Mammary epithelial cell (primary cell): ENCODE data around the gene C1QTNF12.

ENCODE experiments used
- CTCF ChIP-seq, 2 donors: IDR thresholded peaks in 1 of 2; conservative IDR thresholded peaks in 1 of 2; 2 replicates each; pipeline ENCODE4 v1.5.1; 2011 to 2012; ENCODE audit warnings: inconsistent platforms in 2 of 2, low read length in 2 of 2, mild to moderate bottlenecking in 2 of 2, control low read depth in 1 of 2, low read depth in 1 of 2; ENCODE audit not compliant: insufficient read depth in 1 of 2; ENCODE audit errors: extremely low read depth in 1 of 2
- EZH2 ChIP-seq: IDR thresholded peaks from 2 replicates; pipeline ENCODE4 v1.6.1; 2012; ENCODE audit warnings: low read length, inconsistent platforms, borderline replicate concordance

- TF ChIP-seq CTCF (conservative IDR thresholded peaks at IDR 0.05 in 1 of 2, IDR thresholded peaks at IDR 0.05 in 1 of 2; ENCODE audit: extremely low read depth in 1 of 2, insufficient read depth in 1 of 2, low read depth in 1 of 2, low read length in 2 of 2) (no peak), EZH2 (no peak)
Measured at GRCh38 chr1:1194723-1195122, 51.8 kb downstream of the C1QTNF12 start.
